H1 (cell line): ENCODE results near the gene TRIM44. TPM values are rescaled to one million over a fixed set of nuclear protein-coding genes. Genes with fewer than 3 reads are reported as not detected.

Source experiments
- CTCF ChIA-PET: fragments of 300-600 bp; sonication (Branson Sonifier 250); formaldehyde crosslinking; loops from one replicate; lab custom pipeline; 2021; ENCODE audit not compliant: partially characterized antibody; lab: Charles Lee
- POLR2A ChIA-PET: fragments of 300-600 bp; sonication (Branson Sonifier 250); formaldehyde crosslinking; loops from one replicate; lab custom pipeline; 2021; ENCODE audit warnings: inconsistent platforms; ENCODE audit not compliant: partially characterized antibody; lab: Charles Lee
- DNase-seq, 2 experiments: peaks; one replicate each; pipeline versions ENCODE4 v3.0.0 to v3.0.0-alpha.2; 2010 to 2022; ENCODE audit warnings: low spot score in 2 of 2, low read depth in 1 of 2, mixed read lengths in 1 of 2
- FAIRE-seq: peaks from 2 replicates; lab custom pipeline; 2011; peaks lifted over from hg19 to GRCh38; lab: Jason Lieb, UNC
- H2AFZ ChIP-seq: 2 replicates; pipeline ENCODE4 v1.8.1; 2012; ENCODE audit warnings: low read length, inconsistent platforms
- H2AK5ac ChIP-seq: 2 replicates; pipeline ENCODE4 v1.6.1; 2013; ENCODE audit warnings: low read depth, low read length
- H2BK120ac ChIP-seq: replicated peaks from 2 replicates; pipeline ENCODE3; 2013; ENCODE audit warnings: low read depth, low read length, inconsistent platforms
- H2BK12ac ChIP-seq: 2 replicates; pipeline ENCODE4 v1.6.1; 2013; ENCODE audit warnings: low read depth, low read length
- H2BK15ac ChIP-seq: 2 replicates; pipeline ENCODE4 v1.6.1; 2013; ENCODE audit warnings: low read length
- H2BK20ac ChIP-seq: 2 replicates; pipeline ENCODE4 v1.6.1; 2013; ENCODE audit warnings: low read length
- H2BK5ac ChIP-seq: 2 replicates; pipeline ENCODE4 v1.6.1; 2013; ENCODE audit warnings: low read depth, low read length
- H3K14ac ChIP-seq: 2 replicates; pipeline ENCODE4 v1.6.1; 2013; ENCODE audit warnings: inconsistent platforms; ENCODE audit not compliant: insufficient read length
- H3K18ac ChIP-seq: 2 replicates; pipeline ENCODE4 v1.6.1; 2013; ENCODE audit warnings: low read length; ENCODE audit errors: extremely low read depth
- H3K23ac ChIP-seq: 2 replicates; pipeline ENCODE4 v1.6.1; 2013; ENCODE audit warnings: inconsistent platforms; ENCODE audit not compliant: insufficient read length
- H3K23me2 ChIP-seq: 2 replicates; pipeline ENCODE4 v1.6.1; 2013; ENCODE audit warnings: low read depth, low read length
- H3K27ac ChIP-seq: 2 replicates; pipeline ENCODE4 v1.6.1; 2011; ENCODE audit warnings: low read depth, low read length, inconsistent platforms
- H3K27me3 ChIP-seq, 4 experiments: replicated peaks in 1 of 4; 1 replicate in 1 of 4; 2 replicates in 3 of 4; pipeline versions ENCODE4 v1.6.1 to v1.8.1; 2011 to 2013; ENCODE audit warnings: low read length in 3 of 4, mild to moderate bottlenecking in 3 of 4, inconsistent platforms in 2 of 4, mixed read lengths in 2 of 4, moderate library complexity in 1 of 4; ENCODE audit not compliant: control insufficient read depth in 3 of 4, insufficient read depth in 3 of 4; ENCODE audit errors: extremely low read depth in 1 of 4
- H3K36me3 ChIP-seq, 4 experiments: 2 replicates each; pipeline versions ENCODE4 v1.6.1 to v1.8.1; 2011 to 2013; ENCODE audit warnings: mild to moderate bottlenecking in 4 of 4, low read length in 3 of 4, moderate library complexity in 2 of 4, control low read depth in 1 of 4, inconsistent platforms in 1 of 4; ENCODE audit not compliant: insufficient read depth in 4 of 4, control insufficient read depth in 2 of 4
- H3K4ac ChIP-seq: replicated peaks from 2 replicates; pipeline ENCODE3; 2013; ENCODE audit warnings: low read length, low read depth, mixed read lengths, inconsistent platforms; ENCODE audit not compliant: insufficient read length
- H3K4me1 ChIP-seq, 4 experiments: replicated peaks in 1 of 4; 1 replicate in 1 of 4; 2 replicates in 3 of 4; pipeline versions ENCODE4 v1.6.1 to v1.8.1; 2011 to 2013; ENCODE audit warnings: low read length in 3 of 4, inconsistent platforms in 2 of 4, mixed read lengths in 1 of 4; ENCODE audit not compliant: insufficient read depth in 4 of 4, control insufficient read depth in 3 of 4
- H3K4me2 ChIP-seq, 2 experiments: 2 replicates each; pipeline versions ENCODE4 v1.6.1 to v1.8.1; 2011 to 2013; ENCODE audit warnings: low read depth in 2 of 2, low read length in 2 of 2, control low read depth in 1 of 2, inconsistent platforms in 1 of 2, mild to moderate bottlenecking in 1 of 2; ENCODE audit not compliant: insufficient read depth in 1 of 2
- H3K4me3 ChIP-seq, 4 experiments: fragments of 200-600, 300-600 bp in 1 of 4; sonication (generic), shearing (Covaris generic), sonication (Bioruptor Twin) in 1 of 4; 2 replicates each; pipeline versions ENCODE4 v1.5.1 to v1.8.1; 2011 to 2016; ENCODE audit warnings: low read length in 4 of 4, low read depth in 3 of 4, control low read depth in 2 of 4, inconsistent platforms in 2 of 4, mild to moderate bottlenecking in 2 of 4, mixed read lengths in 1 of 4, moderate library complexity in 1 of 4; ENCODE audit not compliant: insufficient read depth in 2 of 4; ENCODE audit errors: extremely low read depth in 1 of 4
- H3K56ac ChIP-seq: replicated peaks from 2 replicates; pipeline ENCODE3; 2013; ENCODE audit warnings: low read depth, mild to moderate bottlenecking, mixed read lengths, low read length, inconsistent platforms; ENCODE audit not compliant: insufficient read length
- H3K79me1 ChIP-seq: 2 replicates; pipeline ENCODE4 v1.6.1; 2013; ENCODE audit warnings: low read depth, low read length, control low read depth
- H3K79me2 ChIP-seq, 2 experiments: 2 replicates each; pipeline versions ENCODE4 v1.6.1 to v1.8.1; 2012 to 2013; ENCODE audit warnings: low read length in 2 of 2, mild to moderate bottlenecking in 2 of 2, inconsistent platforms in 1 of 2; ENCODE audit not compliant: insufficient read depth in 2 of 2, control insufficient read depth in 1 of 2
- H3K9ac ChIP-seq, 4 experiments: replicated peaks in 1 of 4; 1 replicate in 1 of 4; 2 replicates in 3 of 4; pipeline versions ENCODE4 v1.6.1 to v1.8.1; 2011 to 2013; ENCODE audit warnings: low read depth in 3 of 4, low read length in 3 of 4, control low read depth in 2 of 4, mild to moderate bottlenecking in 2 of 4, moderate library complexity in 2 of 4, inconsistent platforms in 1 of 4; ENCODE audit errors: extremely low read depth in 1 of 4
- H3K9me3 ChIP-seq, 2 experiments: 2 replicates each; pipeline versions ENCODE4 v1.6.1 to v1.8.1; 2012 to 2013; ENCODE audit warnings: mild to moderate bottlenecking in 2 of 2, moderate library complexity in 2 of 2, control low read depth in 1 of 2, inconsistent platforms in 1 of 2, low read depth in 1 of 2, low read length in 1 of 2, mixed read lengths in 1 of 2; ENCODE audit not compliant: insufficient read depth in 2 of 2
- H4K20me1 ChIP-seq, 2 experiments: replicated peaks in 1 of 2; 2 replicates each; pipeline versions ENCODE3 to v1.8.1; 2011 to 2013; ENCODE audit warnings: inconsistent platforms in 2 of 2, low read length in 2 of 2, mild to moderate bottlenecking in 1 of 2; ENCODE audit not compliant: insufficient read depth in 2 of 2, control insufficient read depth in 1 of 2
- H4K5ac ChIP-seq: 2 replicates; pipeline ENCODE4 v1.6.1; 2013; ENCODE audit warnings: low read length, low read depth, mixed read lengths, inconsistent platforms; ENCODE audit not compliant: insufficient read length
- H4K8ac ChIP-seq: 2 replicates; pipeline ENCODE4 v1.8.0; 2013; ENCODE audit warnings: mild to moderate bottlenecking, moderate library complexity, low read length, inconsistent platforms; ENCODE audit not compliant: insufficient read depth; ENCODE audit errors: extremely low read depth
- H4K91ac ChIP-seq: replicated peaks from 2 replicates; pipeline ENCODE3; 2013; ENCODE audit warnings: low read length, mixed read lengths, inconsistent platforms; ENCODE audit not compliant: insufficient read length
- ATF2 ChIP-seq: IDR thresholded peaks from 2 replicates; pipeline ENCODE4 v1.6.1; 2012; ENCODE audit warnings: low read length, inconsistent platforms
- CBX5 ChIP-seq: fragments of 300-800, 300-1000 bp; sonication (generic); IDR thresholded peaks from 2 replicates; pipeline ENCODE4 v1.7.1; 2016; ENCODE audit warnings: antibody characterized with exemption, low read length, low read depth
- EZH2 ChIP-seq: fragments of 200-600 bp; sonication (generic); IDR thresholded peaks from 2 replicates; pipeline ENCODE4 v1.7.1; 2012; ENCODE audit warnings: low read depth, mild to moderate bottlenecking, moderate library complexity, low read length, inconsistent platforms; ENCODE audit not compliant: severe bottlenecking
- JUN ChIP-seq: IDR thresholded peaks from 2 replicates; pipeline ENCODE4 v1.6.1; 2011; ENCODE audit warnings: low read depth, mild to moderate bottlenecking, improper control_type of control experiment, low read length
- MAX ChIP-seq: IDR thresholded peaks from 2 replicates; pipeline ENCODE4 v1.6.1; 2012; ENCODE audit warnings: inconsistent platforms
- SIX5 ChIP-seq: IDR thresholded peaks from 2 replicates; pipeline ENCODE4 v1.6.1; 2011; ENCODE audit warnings: mild to moderate bottlenecking, low read depth, low read length
- TCF12 ChIP-seq: IDR thresholded peaks from 2 replicates; pipeline ENCODE4 v1.6.1; 2011; ENCODE audit warnings: low read depth, mild to moderate bottlenecking, low read length
- WGBS, 2 experiments: shearing (Covaris generic) in 1 of 2; methylation state at CpG; one replicate each; pipeline versions ENCODE4 v1.1.6 to v1.1.7; 2013 to 2015; ENCODE audit warnings: low lambda C conversion rate in 2 of 2, mixed read lengths in 2 of 2, inconsistent platforms in 1 of 2, low coverage in 1 of 2, missing lambda C conversion rate in 1 of 2; ENCODE audit not compliant: insufficient replicate concordance in 2 of 2, insufficient coverage in 1 of 2, insufficient read length in 1 of 2; ENCODE audit errors: extremely low coverage in 1 of 2, missing lambda C conversion rate in 1 of 2; 5-methylcytosine and 5-hydroxymethylcytosine counted together
- polyA plus RNA-seq, 7 experiments: library from polyadenylated mRNA; depleted of rRNA in 3 of 7; stranded (reverse) in 5 of 7; unstranded in 2 of 7; fragments of >200 nt in 5 of 7; fragments of 200-250 nt in 2 of 7; gene quantifications; 1 replicate in 5 of 7; 2 replicates in 1 of 7; 4 replicates in 1 of 7; pipeline versions ENCODE4 v1.2.1 to v1.2.3, GENCODE V29; 2011 to 2013; ENCODE audit warnings: missing spikeins in 2 of 7, mixed read lengths in 2 of 7
- total RNA-seq: library from RNA; stranded (reverse); fragmentation: NEBNext Ultra II Directional; extraction: Animal tissue kit (Norgen Biotek cat#: 25700); gene quantifications from 2 replicates; pipeline ENCODE4 v1.2.1, GENCODE V29; 2021

The TRIM44 gene
- total and polyA plus RNA-seq, 2 of the 8 experiments (the other 6 are each of a cell fraction or from before 2014, with no cell fraction given): 13.9 to 34.4 TPM

GRCh38 chr11:35785287-35786167 is 123.0 kb downstream of the TRIM44 start:
- Histone ChIP-seq H2AK5ac (no peak overlapping the region), H4K8ac (no peak overlapping the region), H3K79me1 (no peaks in the 10 kb centered on the region), H2BK15ac (no peak overlapping the region), H4K5ac (no peak overlapping the region), H3K56ac (no peak overlapping the region), H3K23me2 (no peaks in the 10 kb centered on the region), H3K4me3 (no peak overlapping the region), H3K9me3 (no peaks in the 10 kb centered on the region), H3K27ac (no peak overlapping the region), H3K14ac (no peak overlapping the region), H3K4ac (no peak overlapping the region), H3K18ac (no peak overlapping the region), H3K36me3 (no peaks in the 10 kb centered on the region), H4K91ac (no peak overlapping the region), H2AFZ (no peak overlapping the region), H3K9ac (no peak overlapping the region), H3K4me1 (peaks cover 0 to 2% (median 0%) of the 10 kb centered on the region in 4 experiments; a peak in 1 of 7 replicates), H3K27me3 (no peaks in the 10 kb centered on the region), H3K4me2 (no peak overlapping the region), H2BK20ac (no peak overlapping the region), H2BK120ac (no peak overlapping the region), H3K79me2 (no peaks in the 10 kb centered on the region), H2BK12ac (no peak overlapping the region), H3K23ac (no peak overlapping the region), H2BK5ac (no peak overlapping the region), H4K20me1 (no peaks in the 10 kb centered on the region)
- WGBS, 2 experiments: 82% methylated on average over 4 of the region's 4 CpGs; no CpG with 5 or more reads in 1 of the 2 experiments
- DNase-seq: no peak
- FAIRE-seq: no peak
- ChIA-PET POLR2A (no interaction called here), CTCF (interaction anchor here (0.6 to 4.4 kb wide), 6 partner anchors 9 to 169 kb away, joined by 3 to 21 read pairs (median 4); no protein-coding TSS in a partner anchor)
- TF ChIP-seq SIX5 (no peak), MAX (no peak), JUN (no peak), CBX5 (no peak), TCF12 (no peak), EZH2 (no peak), ATF2 (no peak)
